Adrenal gland (tissue), 12 donors: ENCODE results near the gene FRY. TPM values are rescaled to one million over a fixed set of nuclear protein-coding genes. Genes with fewer than 3 reads are reported as not detected.

Experiments used
- DNase-seq, 7 donors: peaks; one replicate each; pipeline ENCODE4 v3.0.0-alpha.2; 2019 to 2020
- H3K27ac ChIP-seq, 5 donors: fragments of 200-600 bp; sonication (generic) in 4 of 5; 1 replicate in 3 of 5; 2 replicates in 2 of 5; pipeline versions ENCODE4 v1.5.1 to v1.8.0; 2016 to 2020; ENCODE audit warnings: mild to moderate bottlenecking in 1 of 5
- H3K27me3 ChIP-seq: fragments of 200-600 bp; 2 replicates; pipeline ENCODE4 v1.8.0; 2021
- H3K36me3 ChIP-seq, 2 donors: fragments of 200-600 bp; replicated peaks in 1 of 2; 1 replicate in 1 of 2; 2 replicates in 1 of 2; pipeline versions ENCODE4 v1.5.1 to v1.8.0; 2018 to 2022
- H3K4me1 ChIP-seq, 2 donors: fragments of 200-600 bp; replicated peaks in 1 of 2; 1 replicate in 1 of 2; 2 replicates in 1 of 2; pipeline versions ENCODE4 v1.5.1 to v1.8.0; 2018 to 2021
- H3K4me3 ChIP-seq, 4 donors: fragments of 200-600 bp; sonication (generic) in 3 of 4; one replicate each; pipeline ENCODE4 v1.5.1; 2016 to 2018
- H3K9me3 ChIP-seq, 3 donors: fragments of 200-600 bp; sonication (generic) in 1 of 3; replicated peaks in 1 of 3; 1 replicate in 2 of 3; 2 replicates in 1 of 3; pipeline versions ENCODE4 v1.5.1 to v1.8.0; 2016 to 2021
- CTCF ChIP-seq, 6 experiments: fragments of 450-650 bp in 4 of 6; fragments of 200-600 bp in 2 of 6; sonication (generic) in 1 of 6; IDR thresholded peaks; 1 replicate in 5 of 6; 2 replicates in 1 of 6; pipeline versions ENCODE4 v1.5.1 to v1.8.0; 2016 to 2021; ENCODE audit warnings: antibody characterized with exemption in 6 of 6, mild to moderate bottlenecking in 2 of 6, moderate library complexity in 1 of 6
- POLR2A ChIP-seq, 2 donors: fragments of 450-650 bp; IDR thresholded peaks; one replicate each; pipeline ENCODE4 v1.6.1; 2017; ENCODE audit warnings: antibody characterized with exemption in 2 of 2, mild to moderate bottlenecking in 2 of 2, moderate library complexity in 1 of 2
- WGBS, 4 donors: extraction: QIAGEN DNeasy Blood & Tissue Kit in 2 of 4; methylation state at CpG; one replicate each; pipeline versions ENCODE4 v1.1.5 to v1.1.7; 2013 to 2017; 5-methylcytosine and 5-hydroxymethylcytosine counted together
- intact Hi-C, 2 donors: fragments of 100-400 bp; cut with DNase I; formaldehyde crosslinking; loops; one replicate each; pipeline versions ENCODE4 v1.14.1 to v1.15.0; 2022 to 2023
- polyA plus RNA-seq, 3 donors: library from polyadenylated mRNA; stranded (reverse); fragments of 200-250 nt in 2 of 3; fragments of 350-450 nt in 1 of 3; fragmentation: Illumina TruSeq in 1 of 3; extraction: RNeasy Lipid Tissue Mini Kit (QIAGEN cat#74804) in 1 of 3; gene quantifications; one replicate each; pipeline ENCODE4 v1.2.3, GENCODE V29; 2013 to 2014
- total RNA-seq, 9 donors: library from RNA; depleted of rRNA in 4 of 9; stranded (reverse); fragments of >200 nt in 4 of 9; fragments of 120-200 nt in 1 of 9; fragmentation: NEBNext Ultra II Directional in 1 of 9; extraction: Animal tissue kit (Norgen Biotek cat#: 25700) in 1 of 9; gene quantifications; one replicate each; pipeline versions ENCODE4 v1.1.0 to v1.2.4, GENCODE V29; 2013 to 2023
- donor health status: healthy with polysubstance abuse.
- donor health status: Bipolar disorder and iron deficiency.
- donor health status: DM: yes; HTN: yes; CAD: no.
- donor health status: DM: no; HTN: no; CAD: no.
- donor health status: DM: no; HTN: no; CAD: no.
- donor health status: DM: yes; HTN: yes; CAD: no.

FRY gene
- total and polyA plus RNA-seq, 12 donors: 1.5 to 17.2 (median 7.3) TPM

GRCh38 chr13:32314271-32315237 is 283.0 kb downstream of the FRY start:
- no peak for TF ChIP-seq CTCF (IDR thresholded peaks at IDR 0.05)
- H3K27ac ChIP-seq: peak overlapping the region; percentile 35 to 95 (median 90)
- no peaks in the 10 kb centered on the region for H3K36me3 ChIP-seq
- peak; percentile 36 to 74 (median 45) for DNase-seq
- no peaks in the 10 kb centered on the region for H3K9me3 ChIP-seq
- H3K4me3 ChIP-seq: peak overlapping the region in 3 of 4 donors; percentile 26 to 76 (median 66)
- H3K27me3 ChIP-seq: no peaks in the 10 kb centered on the region
- no peaks in the 10 kb centered on the region for H3K4me1 ChIP-seq
- WGBS, 4 donors: 63 to 76% (median 68%) methylated on average over 27 to 32 of the region's 32 CpGs
- intact Hi-C loops: loop anchor here (5.0 to 10.0 kb wide), 3 partner anchors 297 to 400 kb away; no protein-coding TSS in a partner anchor

GRCh38 chr13:32315238-32316027 is 283.9 kb downstream of the FRY start, which contains the start of the genes BRCA2 and ZAR1L:
Gene BRCA2 (plus strand): TSS chr13:32315508. CDS start chr13:32316461, 953 bp downstream.
Gene ZAR1L (minus strand): TSS chr13:32315363. CDS start chr13:32311925, 3,438 bp downstream.
- Histone ChIP-seq H3K4me1 (no peaks in the 10 kb centered on the region), H3K27ac (peak within 1 kb of the TSS; percentile 36 to 95 (median 90)), H3K4me3 (peak within 1 kb of the TSS in 3 of 4 donors; percentile 26 to 76 (median 66)), H3K27me3 (no peaks in the 10 kb centered on the region), H3K36me3 (no peaks in the 10 kb centered on the region), H3K9me3 (no peaks in the 10 kb centered on the region)
- intact Hi-C loops: loop anchor here (10.0 kb wide), 2 partner anchors 301 to 401 kb away; no protein-coding TSS in a partner anchor
- TF ChIP-seq CTCF (IDR thresholded peaks at IDR 0.05) (no peak), POLR2A (IDR thresholded peaks at IDR 0.05) (peak; percentile 24 to 76)
- peak; percentile 86 to 92 (median 91) for DNase-seq
- WGBS, 4 donors: 0 to 2% (median 1%) methylated on average over 23 to 60 of the region's 60 CpGs

- TF ChIP-seq POLR2A (IDR thresholded peaks at IDR 0.05): no peak
- no peak for TF ChIP-seq CTCF (IDR thresholded peaks at IDR 0.05)
- Histone ChIP-seq H3K4me3 (peak overlapping the region in 3 of 4 donors; percentile 26 to 76 (median 66)), H3K27me3 (no peaks in the 10 kb centered on the region), H3K9me3 (no peaks in the 10 kb centered on the region), H3K36me3 (no peaks in the 10 kb centered on the region), H3K27ac (peak overlapping the region in 4 of 5 donors; percentile 36 to 95 (median 92)), H3K4me1 (no peaks in the 10 kb centered on the region)
- no peak for DNase-seq
- intact Hi-C loops: loop anchor here (10.0 kb wide), 2 partner anchors 301 to 401 kb away; no protein-coding TSS in a partner anchor
- WGBS, 4 donors: 0 to 1% (median 1%) methylated on average over 7 to 13 of the region's 13 CpGs
Measured at GRCh38 chr13:32316028-32316339, 284.4 kb downstream of the FRY start.
